Melanocyte of skin (primary cell): ENCODE data around the gene MND1. TPM values are rescaled to one million over a fixed set of nuclear protein-coding genes. Genes with fewer than 3 reads are reported as not detected.

ENCODE experiments used
- small RNA-seq, 2 donors: library from RNA; depleted of rRNA; stranded (forward); fragments of <200 nt; gene quantifications; one replicate each; pipeline ENCODE3, GENCODE V24; 2012
- total RNA-seq, 2 donors: library from RNA; depleted of rRNA; stranded (reverse); fragments of >200 nt; gene quantifications; 2 replicates each; pipeline ENCODE4 v1.2.3, GENCODE V29; 2012

MND1 gene, protein sequence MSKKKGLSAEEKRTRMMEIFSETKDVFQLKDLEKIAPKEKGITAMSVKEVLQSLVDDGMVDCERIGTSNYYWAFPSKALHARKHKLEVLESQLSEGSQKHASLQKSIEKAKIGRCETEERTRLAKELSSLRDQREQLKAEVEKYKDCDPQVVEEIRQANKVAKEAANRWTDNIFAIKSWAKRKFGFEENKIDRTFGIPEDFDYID
- 10 to 100 TPM in 1 of 2 donors, 1 to 10 TPM in 1; 5.2 to 18.6 TPM for total RNA-seq

DNA sequence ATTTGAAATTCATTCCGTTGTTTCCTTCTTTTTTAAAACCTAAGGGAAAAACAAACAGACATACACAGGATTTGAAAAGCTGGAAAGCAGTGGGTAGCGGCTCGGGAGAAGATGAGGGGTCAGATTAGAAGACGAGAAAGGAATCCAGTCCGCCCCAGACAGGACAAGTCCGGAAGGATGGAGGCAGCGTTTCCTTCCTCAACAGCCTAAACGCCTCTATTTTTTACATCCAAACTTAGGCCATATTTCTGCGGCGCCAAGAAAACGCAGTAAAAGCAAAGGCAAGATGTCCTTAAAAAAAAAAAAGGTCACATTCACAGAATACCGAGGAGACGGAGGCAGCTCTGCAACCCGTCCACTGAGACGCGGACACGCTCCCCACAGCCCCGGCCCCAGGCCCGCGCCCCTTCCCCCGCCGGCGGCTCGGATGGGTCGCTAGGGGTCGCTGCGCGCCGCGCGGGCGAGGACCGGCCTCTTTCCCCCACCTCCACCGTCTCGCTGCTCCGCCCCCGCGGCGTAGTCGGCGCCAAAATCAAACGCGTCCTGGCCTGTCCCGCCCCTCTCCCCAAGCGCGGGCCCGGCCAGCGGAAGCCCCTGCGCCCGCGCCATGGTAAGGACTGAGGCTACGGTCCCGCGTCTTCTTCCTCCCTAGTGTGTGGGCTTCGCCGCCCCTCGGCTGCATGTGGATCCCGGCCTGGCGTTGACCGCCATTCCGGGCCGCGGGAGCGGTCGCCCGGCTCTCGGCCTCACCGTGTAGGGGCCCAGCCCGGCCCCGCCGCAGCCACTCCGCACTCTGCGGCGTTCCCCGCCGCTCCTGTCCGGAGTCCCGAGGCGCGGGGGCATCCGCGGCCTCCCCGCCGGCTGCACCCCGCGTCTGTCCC lies at the start of gene MND1:
MND1 (plus strand) TSS at position 558 of the 881 bp plus-strand sequence; CDS start at position 608, 50 bp downstream.

Small RNA genes lying within 50 kb of the gene (small RNA-seq; reads per million reads assigned to genes)
- gene RN7SL419P = 0 reads per million in 2 donors

Other genes with a start within 250 kb of the MND1 start
- 100 to 1,000 TPM; 125 to 245 TPM for gene TRIM2, start 140.2 kb upstream of the MND1 start, total RNA-seq
- gene TMEM131L, start 121.7 kb downstream of the MND1 start, total RNA-seq = 10 to 100 TPM in 1 of 2 donors, 1 to 10 TPM in 1; 8.3 to 18.3 TPM